CD4-positive, alpha-beta T cell treated with Interleukin-17A for 4 hours (primary cell): ENCODE results near the gene SMS.

ENCODE experiments used
- DNase-seq: peaks from one replicate; pipeline ENCODE4 v3.0.0-alpha.2; 2020; ENCODE audit warnings: mixed read lengths

Gene SMS

DNA sequence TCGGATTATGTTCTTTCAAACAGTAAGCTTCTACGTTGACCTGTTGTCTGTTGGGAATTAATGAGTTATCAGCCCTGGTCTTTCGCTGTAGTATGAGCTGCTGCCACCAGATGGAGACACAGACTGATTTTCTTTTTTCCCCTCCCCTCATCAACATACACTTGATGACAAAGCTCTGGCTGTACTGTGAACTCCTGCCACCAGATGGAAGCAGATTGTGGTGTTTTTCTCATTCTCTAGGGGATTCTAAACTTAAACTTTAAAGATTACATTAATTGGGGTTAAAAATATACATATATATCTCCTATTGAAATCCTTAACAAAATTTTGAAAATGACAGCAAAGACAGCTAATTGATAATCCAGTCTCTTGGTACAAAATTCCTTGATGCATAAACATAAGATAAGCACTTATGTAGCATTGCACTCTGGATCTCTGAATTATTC, 44.8 kb downstream of the SMS start:
- DNase-seq, result peak; percentile 72

DNA sequence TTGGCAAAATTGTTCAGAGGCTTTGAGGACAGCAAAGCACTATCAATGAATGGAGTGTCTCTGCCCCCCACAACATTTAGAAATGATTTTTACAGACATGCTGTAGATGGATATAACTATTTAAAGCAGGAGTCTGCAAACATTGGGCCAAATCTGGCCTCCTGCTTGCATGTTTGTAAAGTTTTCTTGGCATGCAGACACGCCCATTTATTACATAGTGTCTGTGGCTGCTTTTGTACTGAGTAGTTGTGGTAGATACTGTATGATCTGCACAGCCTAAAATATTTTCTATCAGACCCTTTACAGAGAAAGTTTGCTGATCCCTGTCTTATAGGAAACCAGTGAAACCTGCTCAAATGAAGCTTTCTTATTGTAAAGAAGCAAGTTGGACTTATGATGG, 46.1 kb downstream of the SMS start:
- DNase-seq, result no peak

DNA sequence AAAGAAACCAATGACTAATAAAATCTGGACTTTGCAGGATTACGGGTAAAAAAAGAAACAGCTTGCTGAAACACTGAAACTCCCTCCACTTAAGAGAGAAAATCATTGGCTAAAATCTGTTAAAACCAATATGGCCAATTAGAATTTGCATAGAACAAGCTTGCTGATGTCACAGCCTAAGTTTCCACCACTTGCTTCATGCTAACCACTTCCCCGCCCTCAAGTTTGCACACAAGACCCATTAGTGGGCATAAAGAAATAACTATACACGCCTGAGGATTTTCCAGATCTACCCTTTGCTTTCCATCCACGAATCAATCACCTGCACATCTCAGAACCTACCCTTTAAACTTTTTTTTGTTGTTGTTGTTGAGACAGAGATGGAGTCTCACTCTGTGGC, 48.9 kb downstream of the SMS start:
- DNase-seq, result no peak

DNA sequence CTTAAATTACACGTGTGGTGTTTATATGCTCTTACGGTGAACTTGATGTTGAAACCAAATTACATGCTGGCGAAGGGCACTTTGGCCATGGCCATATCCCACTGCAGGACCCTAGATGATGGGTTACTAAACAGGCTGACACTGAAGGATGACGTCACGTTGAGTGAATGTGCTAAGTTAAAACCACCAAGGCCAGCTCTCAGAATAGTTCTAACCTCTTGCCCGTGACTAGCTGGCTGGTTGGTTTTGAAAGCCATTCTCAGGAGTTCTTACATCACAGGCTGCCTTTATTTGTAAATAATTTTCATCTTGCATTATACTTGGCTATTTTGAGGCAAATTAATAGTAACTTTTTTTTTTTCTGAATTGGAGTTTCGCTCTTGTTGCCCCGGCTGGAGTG, 50.3 kb downstream of the SMS start:
- no peak for DNase-seq

DNA sequence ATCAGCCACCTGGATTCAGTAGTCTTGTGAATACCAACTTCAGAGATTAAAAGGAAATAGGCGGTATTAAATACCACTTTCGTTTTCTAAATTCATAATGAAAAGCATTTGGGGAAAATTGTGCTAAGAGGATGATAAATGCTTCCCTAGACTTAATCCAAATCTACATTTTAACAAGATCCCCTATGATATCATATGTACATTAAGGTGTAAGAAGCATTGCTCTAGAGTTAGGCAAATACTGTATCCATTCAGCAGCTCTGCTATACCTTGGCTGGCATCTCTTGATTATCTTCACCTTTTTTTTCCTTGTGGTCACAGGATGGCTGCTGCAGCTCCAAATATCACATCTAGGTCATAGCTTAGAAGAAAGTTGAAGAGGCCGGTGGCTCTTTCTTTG, 51.0 kb downstream of the SMS start:
- no peak for DNase-seq

DNA sequence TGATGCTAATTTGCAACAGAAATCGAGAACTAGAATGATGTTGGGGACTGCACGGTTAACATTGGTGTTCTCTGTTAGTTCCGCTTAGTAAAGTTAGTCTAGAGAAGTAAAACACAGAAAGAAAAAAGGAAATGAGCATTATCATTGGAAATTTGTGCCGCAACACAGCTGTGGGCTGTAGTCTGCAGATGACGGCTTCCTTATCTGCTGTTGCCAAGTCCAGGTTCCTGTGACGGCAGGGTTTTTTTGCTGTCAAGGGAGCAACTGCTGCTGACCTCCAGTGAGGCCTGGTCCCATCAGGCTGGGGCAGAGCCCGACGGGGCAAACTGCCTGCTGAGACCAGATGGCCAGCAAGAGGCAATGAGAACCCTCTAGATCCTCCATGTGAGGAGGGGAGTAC, 52.8 kb downstream of the SMS start:
- no peak for DNase-seq

DNA sequence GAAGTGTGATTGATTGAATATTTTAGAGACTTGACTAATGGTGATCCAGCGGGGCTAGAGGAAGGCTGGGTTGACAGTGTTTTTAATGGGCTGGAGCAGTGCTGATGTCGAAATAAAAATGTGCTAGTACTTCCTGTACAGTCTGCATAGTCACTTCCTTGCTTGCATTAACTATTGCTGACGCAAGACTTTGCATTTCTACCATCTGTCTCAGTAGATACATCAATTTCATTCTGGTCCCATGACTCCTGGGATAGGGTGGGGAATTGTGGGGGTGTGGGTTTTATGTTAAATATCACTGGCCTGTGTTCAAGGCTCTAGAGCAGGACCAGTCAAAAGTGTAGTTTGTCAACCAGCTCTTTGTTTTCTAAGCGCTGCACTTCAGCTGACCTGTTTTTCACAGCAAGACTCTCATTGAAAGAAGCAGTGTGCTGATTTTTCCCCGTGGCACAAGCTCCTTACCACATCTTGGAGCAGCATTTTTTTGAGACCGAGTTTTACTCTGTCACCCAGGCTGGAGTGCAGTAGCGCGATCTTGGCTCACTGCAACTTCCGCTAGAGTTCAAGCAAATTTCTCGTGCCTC, 56.5 kb downstream of the SMS start:
- DNase-seq, result no peak

DNA sequence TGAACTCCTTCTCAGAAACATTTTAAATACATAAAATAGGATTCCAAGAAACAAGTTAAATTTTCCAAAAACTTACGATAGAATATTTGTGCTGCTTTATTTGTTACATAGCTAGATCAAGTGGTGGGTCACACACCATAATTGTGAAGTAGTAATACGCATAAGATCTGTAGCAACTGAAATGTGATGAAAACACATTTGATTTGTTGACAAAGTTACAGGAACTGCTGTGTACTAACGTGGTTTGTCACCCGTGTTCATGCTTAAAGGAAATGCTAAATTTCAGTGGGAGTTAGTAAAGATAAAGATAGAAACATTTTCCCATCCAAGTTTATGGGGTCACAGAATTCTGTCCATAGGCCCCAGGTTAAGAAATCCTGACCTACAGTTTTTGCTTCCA, 57.5 kb downstream of the SMS start:
- DNase-seq, result no peak

DNA sequence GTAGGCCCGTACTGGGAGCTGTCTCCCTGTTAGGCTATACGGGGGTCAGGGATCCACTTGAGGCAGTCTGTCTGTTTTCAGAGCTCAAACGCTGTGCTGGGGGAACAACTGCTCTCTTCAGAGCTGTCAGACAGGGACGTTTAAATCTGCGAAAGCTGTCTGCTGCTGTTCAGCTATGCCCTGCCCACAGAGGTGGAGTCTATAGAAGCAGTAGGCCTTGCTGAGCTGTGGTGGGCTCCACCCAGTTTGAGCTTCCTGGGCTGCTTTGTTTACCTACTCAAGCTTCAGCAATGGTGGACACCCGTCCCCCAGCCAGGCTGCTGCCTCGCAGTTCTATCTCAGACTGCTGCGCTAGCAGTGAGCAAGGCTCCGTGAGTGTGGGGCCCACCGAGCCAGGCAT, 64.4 kb downstream of the SMS start:
- no peak for DNase-seq

DNA sequence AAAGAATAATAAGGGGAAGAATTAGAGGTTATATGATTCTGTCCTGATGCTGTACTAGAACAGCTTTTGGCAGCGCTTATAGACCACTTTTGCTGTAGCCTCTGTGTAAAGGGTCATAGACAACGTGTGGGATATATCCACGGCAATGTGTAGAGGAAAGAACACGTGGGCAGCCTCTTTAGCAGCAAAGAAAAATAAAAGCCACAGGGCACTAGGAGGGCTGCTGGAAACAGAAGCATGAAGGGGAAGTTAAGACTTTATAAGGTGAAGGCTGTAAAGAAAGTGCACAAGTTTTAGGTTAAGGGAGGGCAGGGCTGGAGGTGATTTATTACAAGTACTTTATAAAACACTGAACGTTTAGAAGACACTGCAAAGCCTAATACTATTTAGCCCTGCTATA, 71.5 kb downstream of the SMS start:
- no peak for DNase-seq

DNA sequence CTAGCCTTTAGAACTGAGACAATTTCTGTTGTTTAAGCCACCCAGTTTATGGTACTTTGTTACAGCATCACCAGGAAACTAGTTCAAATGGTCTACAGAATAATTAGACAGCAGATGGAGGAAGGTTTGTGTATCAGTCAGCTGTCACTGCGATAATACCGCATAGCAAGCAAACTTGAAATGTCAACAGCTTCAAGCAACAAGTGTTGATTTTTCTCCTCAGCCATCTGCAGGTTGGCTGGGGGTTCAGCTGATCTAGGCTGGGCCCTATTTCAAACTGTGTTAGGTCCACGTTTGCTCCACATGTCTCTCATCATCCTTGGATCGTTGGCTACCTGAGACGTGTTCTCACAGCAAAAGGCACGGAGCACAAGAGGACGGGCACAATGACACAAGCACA, 72.4 kb downstream of the SMS start:
- DNase-seq, result no peak

DNA sequence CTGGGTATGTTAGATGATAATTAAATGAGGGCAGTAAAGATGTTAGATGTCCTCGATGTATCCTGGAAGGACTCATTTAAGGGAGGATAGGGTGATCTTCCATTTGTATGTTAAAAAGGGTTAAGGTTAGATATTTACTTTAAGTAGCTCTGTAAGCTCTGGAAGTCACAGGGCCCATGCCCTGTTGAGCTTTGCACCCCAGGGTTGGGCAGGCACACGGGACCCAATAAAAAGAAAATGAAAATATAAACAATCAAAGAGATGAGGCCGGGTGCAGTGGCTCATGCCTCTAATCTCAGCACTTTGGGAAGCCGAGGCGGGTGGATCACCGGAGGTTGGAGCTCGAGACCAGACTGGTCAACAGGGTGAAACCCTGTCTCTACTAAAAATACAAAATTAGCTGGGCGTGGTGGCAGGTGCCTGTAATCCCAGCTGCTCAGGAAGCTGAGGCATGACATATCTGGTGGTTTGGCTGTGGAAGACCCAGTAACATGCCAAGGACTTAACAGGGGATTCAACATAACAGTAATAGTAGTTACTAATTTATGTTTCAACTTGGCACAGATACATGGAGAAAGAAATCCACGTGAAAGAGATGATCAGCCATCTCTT, 74.7 kb downstream of the SMS start:
- DNase-seq, result no peak

DNA sequence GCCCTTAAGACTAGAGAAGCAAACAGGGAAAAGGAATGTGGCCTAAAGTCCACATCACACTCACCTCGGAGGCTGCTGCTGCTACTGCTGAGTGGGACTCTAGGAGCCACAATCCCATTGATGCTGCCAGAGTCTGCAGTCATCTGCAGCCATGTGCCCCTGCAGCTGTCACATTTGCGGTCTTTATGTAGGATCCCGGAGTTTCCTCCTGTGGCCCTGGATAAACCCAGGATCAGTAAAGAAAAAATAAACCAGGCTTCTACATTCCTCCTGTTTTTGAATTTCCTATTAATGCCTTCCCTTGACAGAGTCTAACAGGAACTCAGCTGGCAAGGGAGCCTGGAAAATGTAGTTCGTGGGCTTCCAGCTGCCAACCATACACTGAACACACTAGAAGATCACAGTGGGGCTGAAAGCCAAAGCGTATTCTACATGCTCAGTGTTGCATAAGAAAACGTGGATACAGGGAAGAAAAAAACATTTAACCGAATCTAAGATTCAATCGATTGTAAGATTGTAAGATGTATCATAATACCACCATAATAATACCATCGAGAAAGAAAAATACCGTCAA, 81.3 kb downstream of the SMS start:
- no peak for DNase-seq

DNA sequence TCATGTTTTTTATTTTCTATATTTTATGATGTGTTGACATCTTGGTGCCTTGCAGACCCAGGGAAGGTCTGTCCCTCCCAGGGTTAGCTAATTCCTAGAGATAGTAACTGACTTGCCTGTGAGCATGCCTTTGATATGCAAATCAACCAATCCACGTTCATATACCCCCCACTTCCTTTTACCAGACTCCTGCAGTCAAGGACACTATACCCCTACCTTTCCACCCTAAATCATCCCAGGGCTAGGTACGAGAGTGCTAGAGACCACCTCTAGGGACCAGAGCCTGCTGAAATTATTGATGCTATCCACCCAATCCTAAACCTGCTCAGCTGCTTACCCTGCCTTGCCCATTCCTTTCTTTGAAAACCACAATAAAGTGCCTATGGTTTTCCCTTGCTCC, 84.1 kb downstream of the SMS start:
- DNase-seq, result no peak

DNA sequence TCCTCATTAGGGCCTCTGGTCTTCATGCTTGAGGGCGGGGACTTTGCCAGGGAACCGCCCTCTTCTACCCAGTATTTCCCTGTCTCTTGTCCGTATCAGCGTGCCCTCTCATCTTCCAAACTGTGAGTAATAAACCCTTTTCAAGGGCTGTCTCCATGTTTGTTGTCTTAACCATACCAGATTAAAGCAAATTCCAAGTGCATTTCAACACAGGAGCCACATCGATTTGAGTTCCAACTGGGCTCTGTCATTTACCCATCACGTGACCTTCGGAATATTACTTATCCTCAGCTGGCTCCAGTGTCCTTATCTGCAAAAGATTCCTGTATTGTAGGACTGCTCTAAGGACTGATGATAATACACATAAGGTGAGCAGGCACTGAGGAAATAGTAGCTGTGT, 85.2 kb downstream of the SMS start:
- no peak for DNase-seq

DNA sequence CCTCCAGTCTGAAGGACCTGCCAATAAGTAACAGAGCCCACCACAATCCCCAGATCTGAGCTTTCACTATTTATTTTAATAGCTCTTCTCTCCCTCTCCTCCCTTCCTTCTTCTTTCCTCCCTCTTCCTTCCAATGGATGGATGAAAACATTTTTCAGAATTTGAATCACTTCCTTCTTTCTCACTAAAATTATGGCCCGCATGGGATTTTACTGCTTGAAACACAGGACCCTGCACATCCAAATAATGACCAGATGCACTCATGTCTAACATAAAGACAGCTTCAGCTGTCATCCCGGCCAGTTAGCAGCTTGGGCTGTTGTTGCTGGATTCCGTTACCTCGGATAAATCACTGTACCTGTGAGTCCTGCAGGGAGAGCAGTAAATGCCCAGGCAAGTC, 86.2 kb downstream of the SMS start:
- DNase-seq, result no peak

DNA sequence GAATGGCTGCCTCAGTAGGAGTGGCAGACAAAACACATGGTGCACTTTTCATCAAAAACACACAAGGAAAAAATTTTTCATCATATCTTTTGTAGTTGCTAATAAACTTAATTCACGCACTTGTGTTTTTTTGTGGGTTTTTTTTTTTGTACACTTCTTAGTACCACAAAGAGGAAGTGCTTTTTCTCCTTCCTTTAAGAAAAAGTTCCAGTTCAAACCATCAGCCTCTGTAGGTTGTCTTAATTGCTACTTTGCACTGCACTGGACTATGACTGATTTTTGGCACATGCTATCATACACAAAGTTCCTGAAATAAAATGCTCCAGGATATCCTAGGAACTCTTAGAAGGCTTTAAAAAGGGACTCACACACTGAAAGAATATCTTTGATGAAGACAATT, 91.6 kb downstream of the SMS start, which contains the start of gene PHEX:
Gene PHEX, plus strand, starts transcription at position 242 of the 400 bp plus-strand sequence. CDS start 681 bp downstream, outside the sequence.
- no peak for DNase-seq

DNA sequence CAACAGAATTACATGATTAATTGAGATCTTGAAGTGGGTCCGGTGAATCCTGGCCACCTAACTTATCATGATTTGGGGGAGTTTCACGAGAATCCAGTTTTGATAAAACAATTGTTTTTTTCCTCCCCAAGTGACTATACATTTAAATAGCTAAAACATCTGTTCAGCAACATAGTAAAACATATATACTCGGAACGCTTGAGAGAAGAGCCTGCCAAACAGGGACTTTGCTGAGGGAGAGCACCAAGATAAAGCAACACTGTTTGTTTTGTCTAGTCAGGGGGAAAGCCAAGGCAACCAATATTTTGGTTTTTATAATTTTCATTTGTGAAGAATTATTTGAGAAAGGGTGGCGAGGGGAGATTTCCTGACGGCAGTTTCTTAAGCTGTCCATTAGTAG, 92.0 kb downstream of the SMS start:
- no peak for DNase-seq

DNA sequence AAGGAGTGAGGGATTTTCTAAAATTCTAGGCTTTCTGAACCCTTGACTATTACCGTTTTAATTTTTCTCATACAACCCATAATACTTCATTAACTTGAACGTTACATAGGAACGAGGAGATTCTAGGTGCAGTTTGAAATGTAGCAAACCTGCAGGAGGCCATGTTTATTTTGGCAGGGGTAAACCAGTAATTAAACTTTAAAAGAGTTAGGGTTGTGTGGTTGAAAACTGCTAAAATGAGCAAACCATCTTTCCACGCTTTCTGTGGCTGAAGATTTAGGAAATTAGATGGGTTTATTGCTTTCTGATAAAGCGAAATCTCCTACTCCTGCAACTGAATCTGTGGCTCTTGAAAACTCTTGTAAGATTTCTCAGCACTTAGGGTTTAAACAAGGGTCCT, 93.3 kb downstream of the SMS start:
- no peak for DNase-seq

DNA sequence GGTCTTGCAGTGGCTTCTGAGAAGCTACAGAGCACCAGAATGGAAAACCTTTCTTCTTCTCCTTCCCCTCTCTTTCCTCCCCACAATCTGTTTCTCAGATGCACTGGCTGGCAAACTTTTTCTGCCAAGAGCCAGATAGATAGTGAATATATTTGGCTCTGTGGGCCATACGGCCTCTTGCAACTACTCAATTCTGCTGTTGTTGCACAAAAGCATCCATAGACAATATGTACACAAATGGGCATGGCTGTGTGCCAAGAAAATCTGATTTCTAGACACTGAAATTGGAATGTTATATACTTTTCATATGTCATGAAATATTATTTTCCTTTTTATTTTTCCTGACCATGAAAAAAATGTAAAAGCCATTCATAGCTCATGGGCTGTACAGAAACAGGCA, 94.7 kb downstream of the SMS start:
- no peak for DNase-seq

DNA sequence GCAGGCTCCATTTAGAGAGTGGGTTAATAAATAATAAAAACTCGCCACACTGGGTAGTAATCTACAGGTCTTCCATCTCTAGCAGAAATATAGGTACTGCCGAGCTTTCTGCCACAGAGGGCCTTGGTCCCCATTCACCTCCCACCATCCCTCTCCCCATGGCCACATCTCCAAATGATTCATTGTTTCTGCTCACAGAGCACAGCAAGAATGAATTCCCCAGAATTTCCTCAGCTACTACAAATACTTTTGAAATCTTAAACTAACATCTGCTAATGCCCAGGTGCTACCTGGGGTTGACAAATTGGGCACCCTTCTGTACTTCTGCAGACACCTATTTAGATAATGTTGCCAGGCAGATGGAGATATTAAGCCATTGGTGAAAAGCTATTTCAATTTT, 96.7 kb downstream of the SMS start:
- DNase-seq, result no peak

DNA sequence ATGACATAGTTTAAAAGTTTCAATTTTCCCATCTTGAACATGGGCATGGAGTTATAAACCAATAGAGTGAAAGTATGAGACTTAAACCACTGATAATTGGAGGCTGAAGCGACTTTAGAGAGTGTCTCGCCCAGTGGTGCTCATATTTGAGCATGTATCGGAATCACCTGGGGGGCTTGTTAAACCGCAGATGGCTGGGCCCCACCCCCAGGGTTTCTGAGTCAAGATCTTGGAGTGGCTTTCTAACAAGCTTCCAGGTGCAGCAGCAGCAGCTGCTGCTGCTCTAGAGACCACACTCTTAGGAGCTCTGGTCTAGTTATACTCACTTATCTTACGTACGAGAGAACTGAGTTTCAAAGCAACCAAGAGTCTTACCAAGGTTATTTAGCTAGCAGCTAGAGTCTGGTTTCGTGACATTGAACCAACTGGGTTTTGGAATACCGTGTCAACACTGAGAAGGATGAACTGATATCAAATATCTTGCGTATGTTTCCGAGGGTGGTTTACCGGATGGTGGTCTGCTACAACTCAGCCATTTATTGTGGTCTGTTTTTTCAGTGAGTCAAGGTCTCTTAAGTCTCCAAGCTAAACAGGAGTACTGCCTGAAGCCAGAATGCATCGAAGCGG, 97.5 kb downstream of the SMS start:
- no peak for DNase-seq

DNA sequence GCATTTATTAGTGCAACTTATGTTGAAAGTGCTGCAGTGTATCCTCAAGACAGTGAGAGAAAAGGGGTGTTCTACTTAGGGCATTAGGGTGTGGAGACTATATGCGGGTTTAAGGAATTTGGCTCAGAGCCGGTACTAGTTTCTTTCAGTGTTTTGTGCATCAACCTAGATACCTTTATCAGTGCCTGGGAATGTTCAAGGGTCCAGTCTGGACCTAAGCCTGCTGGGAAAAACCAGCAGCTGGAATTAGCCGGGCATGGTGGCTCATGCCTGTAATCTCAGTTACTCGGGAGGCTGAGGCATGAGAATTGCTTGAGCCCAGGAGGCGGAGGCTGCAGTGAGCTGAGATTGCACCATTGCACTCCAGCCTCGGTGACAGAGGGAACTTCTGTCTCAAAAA, 99.0 kb downstream of the SMS start:
- no peak for DNase-seq

DNA sequence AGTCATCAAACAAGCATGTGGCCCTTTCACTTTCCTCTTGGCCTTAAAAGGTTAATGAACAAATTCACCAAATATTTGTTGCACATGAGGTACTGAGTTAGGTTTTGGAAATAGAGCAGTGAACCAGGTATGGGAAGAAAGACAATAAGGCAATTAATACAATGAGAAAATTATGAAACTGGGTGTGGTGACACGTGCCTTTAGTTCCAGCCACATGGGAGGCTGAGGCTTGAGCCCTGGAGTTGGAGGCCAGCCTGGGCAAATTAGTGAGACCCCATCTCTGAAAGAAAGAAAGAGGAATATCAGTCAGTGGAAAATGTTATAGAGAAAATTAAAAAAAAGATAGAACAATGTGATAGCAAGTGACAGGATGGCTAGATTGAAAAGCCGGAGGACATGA, 99.7 kb downstream of the SMS start:
- no peak for DNase-seq
